HG03025 (cell line): ENCODE measurements around the gene UBE2B.

Experiments
- ATAC-seq: cut with Tn5 transposase; IDR thresholded peaks from one replicate; pipeline ENCODE4 v1.9.1; 2021; ENCODE audit warnings: mild to moderate bottlenecking, moderate library complexity; ENCODE audit not compliant: unreplicated experiment, low FRiP score

Gene UBE2B

GRCh38 chr5:134436523-134437339 lies 65.4 kb downstream of the UBE2B start:
- peak; percentile 72 for ATAC-seq

- ATAC-seq, result no peak
Measured at GRCh38 chr5:134437340-134437846, 66.0 kb downstream of the UBE2B start.

GRCh38 chr5:134437847-134438581 lies 66.6 kb downstream of the UBE2B start:
- ATAC-seq, result no peak

GRCh38 chr5:134438721-134439123 lies 67.4 kb downstream of the UBE2B start:
- no peak for ATAC-seq

- no peak for ATAC-seq
Measured at GRCh38 chr5:134439210-134439654, 67.9 kb downstream of the UBE2B start.

- no peak for ATAC-seq
Measured at GRCh38 chr5:134440201-134440755, 68.9 kb downstream of the UBE2B start.
